ENCODE results near the gene NELL1.

Gene NELL1

DNA sequence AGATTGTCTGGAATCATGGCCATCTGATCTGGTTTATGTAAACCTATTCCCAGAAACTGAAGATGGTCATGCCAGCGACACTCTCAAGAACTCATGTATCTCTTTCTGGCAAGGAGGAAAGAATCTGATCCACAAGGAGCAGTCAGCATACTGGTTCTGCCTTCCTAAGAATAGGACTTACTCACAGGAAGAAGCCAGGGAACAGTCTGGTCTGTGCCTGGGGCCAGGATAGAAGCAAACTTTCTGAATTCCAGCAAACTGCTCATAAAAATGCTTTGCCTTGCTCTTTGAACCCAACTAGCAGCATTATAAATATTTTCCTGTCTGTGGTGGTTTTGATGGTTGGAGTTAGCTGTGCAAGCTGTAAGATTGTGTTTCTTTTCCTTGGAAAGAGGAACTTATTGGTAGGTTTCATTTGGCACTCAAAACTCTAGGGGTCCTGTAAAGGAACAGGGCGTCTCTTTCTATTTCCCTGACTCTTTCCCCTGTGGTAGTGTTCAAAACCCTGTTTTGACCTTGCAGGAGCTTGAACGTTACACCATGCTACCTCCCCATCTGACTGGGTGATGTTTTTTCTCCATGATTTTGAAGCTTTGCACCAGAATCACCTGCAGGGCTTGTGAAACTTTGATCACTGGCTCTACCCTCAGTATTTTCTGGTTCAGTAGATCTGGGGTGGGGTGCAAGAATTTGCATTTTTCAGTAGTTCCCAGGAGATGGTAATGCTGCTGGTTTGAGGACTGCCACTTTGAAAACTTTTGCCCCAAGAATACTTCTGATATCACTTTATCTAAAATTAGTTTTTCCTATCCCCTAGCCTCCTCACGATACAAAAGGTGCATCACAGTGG lies 895.7 kb downstream of the NELL1 start:
- H4K20me1 ChIP-seq (ENCODE audit: insufficient read depth, low read length), result no peaks in the 10 kb centered on the region
- no peaks in the 10 kb centered on the region for H3K79me2 ChIP-seq (ENCODE audit: insufficient read depth, low read length)
- no peaks in the 10 kb centered on the region for H3K9me3 ChIP-seq (ENCODE audit: insufficient read depth, low read length, severe bottlenecking)
- H2AFZ ChIP-seq (ENCODE audit: low read depth, low read length), result no peak overlapping the region; the same call in 1 of the 2 replicates
- H3K27ac ChIP-seq (ENCODE audit: low read length), result no peak overlapping the region
- TF ChIP-seq, protein P1, sequence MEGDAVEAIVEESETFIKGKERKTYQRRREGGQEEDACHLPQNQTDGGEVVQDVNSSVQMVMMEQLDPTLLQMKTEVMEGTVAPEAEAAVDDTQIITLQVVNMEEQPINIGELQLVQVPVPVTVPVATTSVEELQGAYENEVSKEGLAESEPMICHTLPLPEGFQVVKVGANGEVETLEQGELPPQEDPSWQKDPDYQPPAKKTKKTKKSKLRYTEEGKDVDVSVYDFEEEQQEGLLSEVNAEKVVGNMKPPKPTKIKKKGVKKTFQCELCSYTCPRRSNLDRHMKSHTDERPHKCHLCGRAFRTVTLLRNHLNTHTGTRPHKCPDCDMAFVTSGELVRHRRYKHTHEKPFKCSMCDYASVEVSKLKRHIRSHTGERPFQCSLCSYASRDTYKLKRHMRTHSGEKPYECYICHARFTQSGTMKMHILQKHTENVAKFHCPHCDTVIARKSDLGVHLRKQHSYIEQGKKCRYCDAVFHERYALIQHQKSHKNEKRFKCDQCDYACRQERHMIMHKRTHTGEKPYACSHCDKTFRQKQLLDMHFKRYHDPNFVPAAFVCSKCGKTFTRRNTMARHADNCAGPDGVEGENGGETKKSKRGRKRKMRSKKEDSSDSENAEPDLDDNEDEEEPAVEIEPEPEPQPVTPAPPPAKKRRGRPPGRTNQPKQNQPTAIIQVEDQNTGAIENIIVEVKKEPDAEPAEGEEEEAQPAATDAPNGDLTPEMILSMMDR (IDR thresholded peaks at IDR 0.05; ENCODE audit: borderline replicate concordance, extremely low read depth, low read length, poor library complexity, severe bottlenecking), result no peak
- no peak for TF ChIP-seq EZH2 (IDR thresholded peaks at IDR 0.05; ENCODE audit: borderline replicate concordance, low read depth, low read length, severe bottlenecking)
- no peaks in the 10 kb centered on the region for H3K4me1 ChIP-seq (ENCODE audit: insufficient read depth, low read length)
- no peak overlapping the region for H3K9ac ChIP-seq (ENCODE audit: low read depth, low read length)
- no peaks in the 10 kb centered on the region for H3K36me3 ChIP-seq (ENCODE audit: insufficient read depth, low read length)
- ATAC-seq (ENCODE audit: insufficient read depth, low read depth) (no peak), DNase-seq (no peak)
- H3K27me3 ChIP-seq (ENCODE audit: insufficient read depth, low read length, poor library complexity), result no peaks in the 10 kb centered on the region
- no peak overlapping the region for H3K4me3 ChIP-seq (ENCODE audit: low read depth in 1 of 2, low read length in 2 of 2)
- no peak overlapping the region for H3K4me2 ChIP-seq (ENCODE audit: insufficient read depth, low read length)

DNA sequence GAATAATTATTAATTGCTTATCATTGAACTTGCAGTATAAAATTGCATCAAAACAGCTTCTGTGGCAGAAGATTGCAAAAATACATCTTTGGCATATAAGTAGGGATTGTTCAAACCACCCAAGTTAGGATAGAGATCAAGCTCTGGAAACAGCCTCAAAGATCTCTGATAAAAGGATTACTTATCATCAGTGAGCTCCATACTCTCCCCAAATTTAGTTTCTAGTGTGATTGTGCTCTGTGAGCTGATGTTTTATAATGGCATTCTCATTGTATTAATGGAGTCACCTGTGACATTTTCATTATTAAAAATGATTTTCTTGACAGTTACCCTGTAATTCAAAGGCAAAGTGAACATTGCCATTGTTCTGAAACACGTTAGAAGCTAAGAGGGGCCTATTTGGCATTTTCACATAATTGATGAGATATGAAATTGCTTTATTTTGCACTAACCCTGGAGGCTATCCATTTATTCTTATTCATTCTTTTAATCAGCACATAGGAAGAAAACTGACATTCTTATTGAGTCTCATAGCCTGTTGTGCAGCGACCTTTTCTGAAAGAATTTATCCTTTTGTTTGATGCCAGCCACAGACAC lies 897.2 kb downstream of the NELL1 start:
- no peak for DNase-seq
- H3K79me2 ChIP-seq (ENCODE audit: insufficient read depth, low read length), result no peaks in the 10 kb centered on the region
- ATAC-seq (ENCODE audit: insufficient read depth, low read depth), result no peak
- no peak overlapping the region for H3K4me2 ChIP-seq (ENCODE audit: insufficient read depth, low read length)
- TF ChIP-seq, protein P1 (IDR thresholded peaks at IDR 0.05; ENCODE audit: borderline replicate concordance, extremely low read depth, low read length, poor library complexity, severe bottlenecking), result no peak
- no peak for TF ChIP-seq EZH2 (IDR thresholded peaks at IDR 0.05; ENCODE audit: borderline replicate concordance, low read depth, low read length, severe bottlenecking)
- H3K9ac ChIP-seq (ENCODE audit: low read depth, low read length), result no peak overlapping the region
- no peaks in the 10 kb centered on the region for H3K36me3 ChIP-seq (ENCODE audit: insufficient read depth, low read length)
- no peak overlapping the region for H3K4me3 ChIP-seq (ENCODE audit: low read depth in 1 of 2, low read length in 2 of 2)
- H3K4me1 ChIP-seq (ENCODE audit: insufficient read depth, low read length), result no peaks in the 10 kb centered on the region
- H3K27ac ChIP-seq (ENCODE audit: low read length), result no peak overlapping the region
- H3K27me3 ChIP-seq (ENCODE audit: insufficient read depth, low read length, poor library complexity), result no peaks in the 10 kb centered on the region
- H2AFZ ChIP-seq (ENCODE audit: low read depth, low read length), result no peak overlapping the region
- H3K9me3 ChIP-seq (ENCODE audit: insufficient read depth, low read length, severe bottlenecking), result no peaks in the 10 kb centered on the region
- H4K20me1 ChIP-seq (ENCODE audit: insufficient read depth, low read length), result no peaks in the 10 kb centered on the region

DNA sequence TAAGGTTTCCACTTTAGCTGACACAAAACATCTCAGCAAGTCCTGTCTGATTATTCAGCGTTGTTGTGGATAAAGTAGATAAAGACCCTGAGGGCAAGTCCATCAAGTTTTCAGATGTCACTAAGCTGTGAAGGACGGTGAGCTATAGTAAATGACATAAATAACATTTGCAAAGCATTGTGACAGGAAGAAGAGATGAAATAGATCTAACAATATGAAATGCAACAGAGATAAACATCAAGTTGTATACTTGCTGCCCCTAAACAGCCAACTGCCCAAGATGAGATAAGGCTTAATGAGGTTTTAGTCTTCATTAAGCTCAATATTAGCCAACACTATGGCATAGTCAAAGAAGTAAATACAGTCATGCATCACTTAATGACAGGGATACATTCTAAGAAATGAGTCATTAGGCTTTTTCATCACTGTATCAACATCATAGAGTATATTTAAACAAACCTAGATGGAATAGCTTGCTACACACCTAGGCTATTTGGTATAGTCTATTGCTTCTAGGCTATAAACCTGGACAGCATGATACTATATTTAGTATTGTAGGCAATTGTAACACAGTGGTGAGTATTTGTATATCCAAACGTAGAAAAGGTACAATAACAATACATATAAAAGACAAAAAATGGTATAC lies 898.4 kb downstream of the NELL1 start:
- Histone ChIP-seq H3K36me3 (ENCODE audit: insufficient read depth, low read length) (no peaks in the 10 kb centered on the region), H3K79me2 (ENCODE audit: insufficient read depth, low read length) (no peaks in the 10 kb centered on the region), H3K9ac (ENCODE audit: low read depth, low read length) (no peak overlapping the region), H3K9me3 (ENCODE audit: insufficient read depth, low read length, severe bottlenecking) (no peaks in the 10 kb centered on the region), H3K4me2 (ENCODE audit: insufficient read depth, low read length) (no peak overlapping the region), H3K4me3 (ENCODE audit: low read depth in 1 of 2, low read length in 2 of 2) (no peak overlapping the region), H3K27me3 (ENCODE audit: insufficient read depth, low read length, poor library complexity) (no peaks in the 10 kb centered on the region), H3K4me1 (ENCODE audit: insufficient read depth, low read length) (no peaks in the 10 kb centered on the region), H2AFZ (ENCODE audit: low read depth, low read length) (no peak overlapping the region), H3K27ac (ENCODE audit: low read length) (no peak overlapping the region), H4K20me1 (ENCODE audit: insufficient read depth, low read length) (no peaks in the 10 kb centered on the region)
- TF ChIP-seq, protein P1 (IDR thresholded peaks at IDR 0.05; ENCODE audit: borderline replicate concordance, extremely low read depth, low read length, poor library complexity, severe bottlenecking), result no peak
- TF ChIP-seq EZH2 (IDR thresholded peaks at IDR 0.05; ENCODE audit: borderline replicate concordance, low read depth, low read length, severe bottlenecking), result no peak
- ATAC-seq (ENCODE audit: insufficient read depth, low read depth) (no peak), DNase-seq (no peak)
